Endodermal cell (in vitro differentiated cells): ENCODE results near the gene MIB2. TPM values are rescaled to one million over a fixed set of nuclear protein-coding genes. Genes with fewer than 3 reads are reported as not detected.
A peak's percentile ranks its signal among the peaks of the same experiment; 100 is the strongest.

ENCODE experiments used
- DNase-seq: peaks from one replicate; pipeline ENCODE4 v3.0.0-alpha.2; 2017
- H3K27ac ChIP-seq: 2 replicates; pipeline ENCODE4 v1.5.1; 2013; ENCODE audit warnings: mild to moderate bottlenecking, low read depth, low read length, moderate library complexity
- H3K27me3 ChIP-seq: 2 replicates; pipeline ENCODE4 v1.6.1; 2013; ENCODE audit warnings: mild to moderate bottlenecking, low read length, moderate library complexity; ENCODE audit not compliant: insufficient read depth, control insufficient read depth, poor library complexity, severe bottlenecking
- H3K36me3 ChIP-seq: 2 replicates; pipeline ENCODE4 v1.7.0; 2013; ENCODE audit warnings: mild to moderate bottlenecking, low read length, moderate library complexity; ENCODE audit not compliant: control insufficient read depth, insufficient read depth
- H3K4me1 ChIP-seq: one replicate; pipeline ENCODE4 v1.7.0; 2013; ENCODE audit warnings: low read length; ENCODE audit not compliant: control insufficient read depth, insufficient read depth
- H3K4me3 ChIP-seq: 2 replicates; pipeline ENCODE4 v1.5.1; 2013; ENCODE audit warnings: mild to moderate bottlenecking, low read length, moderate library complexity
- H3K9ac ChIP-seq: 2 replicates; pipeline ENCODE4 v1.6.1; 2013; ENCODE audit warnings: mild to moderate bottlenecking, low read length, moderate library complexity; ENCODE audit not compliant: poor library complexity, severe bottlenecking; ENCODE audit errors: extremely low read depth
- H3K9me3 ChIP-seq: 2 replicates; pipeline ENCODE4 v1.6.1; 2013; ENCODE audit warnings: mild to moderate bottlenecking, low read length, moderate library complexity; ENCODE audit not compliant: control insufficient read depth
- H3K27ac Mint-ChIP-seq: 2 replicates; pipeline ENCODE4 v1.8.0; 2020; ENCODE audit warnings: mixed read lengths
- H3K27me3 Mint-ChIP-seq: 2 replicates; pipeline ENCODE4 v1.8.0; 2021; ENCODE audit warnings: mild to moderate bottlenecking, mixed read lengths; ENCODE audit not compliant: insufficient read depth
- H3K36me3 Mint-ChIP-seq: 2 replicates; pipeline ENCODE4 v1.8.0; 2020; ENCODE audit warnings: low read depth, mixed read lengths
- H3K4me1 Mint-ChIP-seq: 2 replicates; pipeline ENCODE4 v1.8.0; 2020; ENCODE audit warnings: mixed read lengths
- H3K4me3 Mint-ChIP-seq: 2 replicates; pipeline ENCODE4 v1.8.0; 2020; ENCODE audit warnings: mild to moderate bottlenecking, moderate library complexity, mixed read lengths
- H3K9me3 Mint-ChIP-seq: 2 replicates; pipeline ENCODE4 v1.8.0; 2020; ENCODE audit warnings: mild to moderate bottlenecking, mixed read lengths
- CTCF ChIP-seq: fragments of 200-600 bp; sonication (generic); conservative IDR thresholded peaks from 2 replicates; pipeline ENCODE4 v1.5.0; 2021; ENCODE audit warnings: antibody characterized with exemption, mild to moderate bottlenecking
- WGBS, 2 experiments: methylation state at CpG; one replicate each; pipeline versions ENCODE4 v1.1.5 to v1.1.7; 2013; ENCODE audit warnings: missing lambda C conversion rate in 2 of 2, mixed read lengths in 1 of 2; ENCODE audit not compliant: insufficient coverage in 1 of 2, insufficient read length in 1 of 2; 5-methylcytosine and 5-hydroxymethylcytosine counted together
- total RNA-seq, 2 donors: library from RNA; stranded (reverse); fragmentation: NEBNext Ultra II Directional in 1 of 2; extraction: Animal tissue kit (Norgen Biotek cat#: 25700) in 1 of 2; gene quantifications; 2 replicates in 1 of 2; 3 replicates in 1 of 2; pipeline ENCODE4 v1.2.1, GENCODE V29; 2021

Gene MIB2
- total RNA-seq, 2 donors from 2014 or later, result 77.4 to 97.9 TPM

- no peaks in the 10 kb centered on the region for H3K36me3 ChIP-seq
- H3K9me3 ChIP-seq, result no peaks in the 10 kb centered on the region
- H3K27me3 ChIP-seq, result peaks cover 35% of the 10 kb centered on the region
- Mint-ChIP-seq H3K27me3 (peaks cover 51% of the 10 kb centered on the region), H3K9me3 (no peaks in the 10 kb centered on the region), H3K4me3 (no peak overlapping the region), H3K27ac (no peak overlapping the region), H3K4me1 (peaks cover 5% of the 10 kb centered on the region), H3K36me3 (no peaks in the 10 kb centered on the region)
- no peak for TF ChIP-seq CTCF
- no peaks in the 10 kb centered on the region for H3K4me1 ChIP-seq
- 84 to 88% methylated on average over 10 to 22 of the region's 23 CpGs for WGBS, 2 experiments
- no peak overlapping the region for H3K9ac ChIP-seq
- no peak overlapping the region for H3K27ac ChIP-seq
- no peak overlapping the region for H3K4me3 ChIP-seq
- no peak for DNase-seq
Measured at GRCh38 chr1:1583347-1584010, 31.8 kb upstream of the MIB2 start.

- Mint-ChIP-seq H3K4me3 (no peak overlapping the region), H3K36me3 (no peaks in the 10 kb centered on the region), H3K27ac (no peak overlapping the region), H3K27me3 (peaks cover 15% of the 10 kb centered on the region), H3K4me1 (no peaks in the 10 kb centered on the region), H3K9me3 (no peaks in the 10 kb centered on the region)
- Histone ChIP-seq H3K9ac (no peak overlapping the region), H3K4me1 (no peaks in the 10 kb centered on the region), H3K27me3 (peaks cover 18% of the 10 kb centered on the region), H3K9me3 (no peaks in the 10 kb centered on the region), H3K4me3 (no peak overlapping the region), H3K27ac (no peak overlapping the region), H3K36me3 (no peaks in the 10 kb centered on the region)
- DNase-seq, result no peak
- no peak for TF ChIP-seq CTCF
- WGBS, 2 experiments, result 87 to 92% methylated on average over 11 to 13 of the region's 13 CpGs
Measured at GRCh38 chr1:1591452-1591851, 23.8 kb upstream of the MIB2 start.

GRCh38 chr1:1593834-1594601 is 21.3 kb upstream of the MIB2 start:
- no peak overlapping the region for H3K4me3 Mint-ChIP-seq
- Histone ChIP-seq H3K4me3 (no peak overlapping the region), H3K9me3 (no peaks in the 10 kb centered on the region), H3K4me1 (peaks cover 3% of the 10 kb centered on the region), H3K9ac (no peak overlapping the region), H3K36me3 (no peaks in the 10 kb centered on the region), H3K27ac (no peak overlapping the region), H3K27me3 (peaks cover 35% of the 10 kb centered on the region)
- peaks cover under 1% of the 10 kb centered on the region for H3K4me1 Mint-ChIP-seq
- H3K9me3 Mint-ChIP-seq, result no peaks in the 10 kb centered on the region
- H3K27ac Mint-ChIP-seq, result no peak overlapping the region
- TF ChIP-seq CTCF, result no peak
- H3K36me3 Mint-ChIP-seq, result no peaks in the 10 kb centered on the region
- H3K27me3 Mint-ChIP-seq, result peaks cover 28% of the 10 kb centered on the region
- 91 to 94% methylated on average over 19 to 24 of the region's 24 CpGs for WGBS, 2 experiments
- peak; percentile 48 for DNase-seq
